Measurements from ENCODE around the gene SFXN5.

Gene SFXN5

DNA sequence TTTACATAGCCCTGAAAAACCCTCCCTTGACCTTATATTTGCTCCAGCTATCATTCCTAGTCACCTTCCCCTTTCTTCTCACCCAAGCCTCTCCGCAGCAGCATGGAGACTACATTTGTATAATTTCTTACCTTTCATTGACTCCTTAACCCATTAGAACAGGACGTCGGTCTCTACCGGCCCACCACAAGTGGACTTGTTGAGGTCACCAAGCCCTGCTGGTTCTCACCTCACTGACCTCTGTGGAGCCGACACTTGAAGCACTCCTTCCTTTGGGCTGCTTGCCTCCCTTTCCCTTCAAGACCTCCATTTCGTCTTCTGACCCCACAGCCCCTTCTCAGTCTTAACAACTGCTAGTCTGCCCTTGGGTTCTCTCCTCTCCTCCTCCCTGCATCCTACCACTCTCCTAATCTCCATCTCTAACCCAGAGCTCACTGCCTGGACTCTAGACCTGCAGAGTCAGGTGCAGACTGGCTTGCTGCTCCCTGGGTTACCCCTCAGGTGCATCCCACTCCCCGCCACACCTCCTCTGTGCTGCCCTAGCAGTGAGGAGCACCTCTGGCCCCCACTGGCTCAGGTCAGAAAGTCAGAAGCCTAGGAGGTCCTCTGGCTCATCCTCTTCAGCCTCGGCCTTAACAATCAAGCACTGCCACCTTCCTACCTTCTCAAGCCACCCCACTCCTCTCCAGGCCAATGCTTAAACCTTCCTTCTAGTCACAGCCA is 5.3 kb upstream of the SFXN5 start:
- CTCF ChIA-PET: no interaction called here
- POLR2A ChIA-PET: no interaction called here
- no peak for TF ChIP-seq TARDBP (IDR thresholded peaks at IDR 0.05)
- TF ChIP-seq SUZ12 (IDR thresholded peaks at IDR 0.05): no peak
- TF ChIP-seq FOXA1 (IDR thresholded peaks at IDR 0.05): no peak
- no peak for TF ChIP-seq LEF1 (IDR thresholded peaks at IDR 0.05; ENCODE audit: borderline replicate concordance)
- no peak for TF ChIP-seq FOXM1 (IDR thresholded peaks at IDR 0.05; ENCODE audit: borderline replicate concordance)
- no peak for TF ChIP-seq SP1 (IDR thresholded peaks at IDR 0.05)
- TF ChIP-seq BHLHE40 (IDR thresholded peaks at IDR 0.05; ENCODE audit: borderline replicate concordance): no peak
- no peak for TF ChIP-seq ZNF384 (IDR thresholded peaks at IDR 0.05)
- no peak for TF ChIP-seq L3MBTL2 (conservative IDR thresholded peaks at IDR 0.05)
- no peak for TF ChIP-seq NFRKB (IDR thresholded peaks at IDR 0.05)
- no peak for TF ChIP-seq CTBP1 (IDR thresholded peaks at IDR 0.05; ENCODE audit: borderline replicate concordance)
- TF ChIP-seq, protein P1, sequence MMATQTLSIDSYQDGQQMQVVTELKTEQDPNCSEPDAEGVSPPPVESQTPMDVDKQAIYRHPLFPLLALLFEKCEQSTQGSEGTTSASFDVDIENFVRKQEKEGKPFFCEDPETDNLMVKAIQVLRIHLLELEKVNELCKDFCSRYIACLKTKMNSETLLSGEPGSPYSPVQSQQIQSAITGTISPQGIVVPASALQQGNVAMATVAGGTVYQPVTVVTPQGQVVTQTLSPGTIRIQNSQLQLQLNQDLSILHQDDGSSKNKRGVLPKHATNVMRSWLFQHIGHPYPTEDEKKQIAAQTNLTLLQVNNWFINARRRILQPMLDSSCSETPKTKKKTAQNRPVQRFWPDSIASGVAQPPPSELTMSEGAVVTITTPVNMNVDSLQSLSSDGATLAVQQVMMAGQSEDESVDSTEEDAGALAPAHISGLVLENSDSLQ (IDR thresholded peaks at IDR 0.05): no peak
- no peak for TF ChIP-seq ELF4 (IDR thresholded peaks at IDR 0.05)
- no peak for TF ChIP-seq HDGF (IDR thresholded peaks at IDR 0.05; ENCODE audit: borderline replicate concordance)
- no peak for DNase-seq (ENCODE audit: extremely low spot score)

DNA sequence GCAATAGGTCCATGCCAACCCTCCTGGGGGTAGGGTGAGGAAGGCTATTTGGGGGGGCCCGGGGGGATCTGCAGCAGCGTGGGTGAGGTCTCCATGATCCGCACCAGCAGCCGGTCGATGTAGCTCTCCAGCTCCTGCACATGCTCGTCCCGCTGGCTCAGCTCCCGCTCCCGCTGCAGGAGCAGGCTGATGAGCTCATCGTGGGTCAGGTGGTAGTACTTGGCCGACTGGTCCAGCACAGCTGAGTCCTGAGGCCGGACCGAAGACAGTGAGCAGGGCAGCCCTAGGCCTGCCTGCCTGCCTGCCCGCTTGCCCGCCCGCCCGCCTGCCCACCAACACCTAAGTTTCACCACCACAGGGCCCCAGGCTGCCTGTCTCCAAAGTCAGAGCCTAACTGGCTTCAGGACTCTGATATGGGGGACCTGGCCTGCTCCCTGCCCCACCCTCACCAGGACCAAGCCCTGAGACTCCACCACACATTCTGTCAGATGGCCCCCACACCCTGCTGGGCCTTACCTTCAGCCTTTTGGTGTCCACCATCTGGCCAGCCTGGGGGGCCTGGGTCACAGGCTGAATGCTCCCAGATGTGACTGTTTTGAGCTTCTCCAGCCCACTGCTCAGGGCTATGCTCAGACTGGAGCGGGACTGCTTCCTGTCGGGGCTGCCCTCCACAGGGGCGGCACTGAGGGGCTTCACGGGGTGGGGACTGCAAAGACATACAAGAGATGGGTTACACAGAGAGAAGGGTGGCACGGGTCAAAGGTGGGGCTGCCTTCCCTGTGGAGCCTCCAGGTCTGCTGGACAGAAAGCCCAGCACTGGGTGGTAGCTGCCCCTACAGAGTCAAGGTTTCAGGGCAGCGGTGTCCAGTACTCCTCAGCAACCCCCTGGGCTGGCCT is 4.2 kb upstream of the SFXN5 start:
- no peak for DNase-seq (ENCODE audit: extremely low spot score)
- ChIA-PET POLR2A (no interaction called here), CTCF (no interaction called here)
- no peak for TF ChIP-seq SP1 (IDR thresholded peaks at IDR 0.05)
- TF ChIP-seq ELF4 (IDR thresholded peaks at IDR 0.05): no peak
- no peak for TF ChIP-seq ARNT (IDR thresholded peaks at IDR 0.05)
- TF ChIP-seq FOXA1 (IDR thresholded peaks at IDR 0.05): no peak
- no peak for TF ChIP-seq BHLHE40 (IDR thresholded peaks at IDR 0.05; ENCODE audit: borderline replicate concordance)
- no peak for TF ChIP-seq SUZ12 (IDR thresholded peaks at IDR 0.05)
- no peak for TF ChIP-seq ZNF384 (IDR thresholded peaks at IDR 0.05)
- TF ChIP-seq TARDBP (IDR thresholded peaks at IDR 0.05): no peak
- TF ChIP-seq, protein P1 (IDR thresholded peaks at IDR 0.05): no peak
- no peak for TF ChIP-seq HDGF (IDR thresholded peaks at IDR 0.05; ENCODE audit: borderline replicate concordance)

DNA sequence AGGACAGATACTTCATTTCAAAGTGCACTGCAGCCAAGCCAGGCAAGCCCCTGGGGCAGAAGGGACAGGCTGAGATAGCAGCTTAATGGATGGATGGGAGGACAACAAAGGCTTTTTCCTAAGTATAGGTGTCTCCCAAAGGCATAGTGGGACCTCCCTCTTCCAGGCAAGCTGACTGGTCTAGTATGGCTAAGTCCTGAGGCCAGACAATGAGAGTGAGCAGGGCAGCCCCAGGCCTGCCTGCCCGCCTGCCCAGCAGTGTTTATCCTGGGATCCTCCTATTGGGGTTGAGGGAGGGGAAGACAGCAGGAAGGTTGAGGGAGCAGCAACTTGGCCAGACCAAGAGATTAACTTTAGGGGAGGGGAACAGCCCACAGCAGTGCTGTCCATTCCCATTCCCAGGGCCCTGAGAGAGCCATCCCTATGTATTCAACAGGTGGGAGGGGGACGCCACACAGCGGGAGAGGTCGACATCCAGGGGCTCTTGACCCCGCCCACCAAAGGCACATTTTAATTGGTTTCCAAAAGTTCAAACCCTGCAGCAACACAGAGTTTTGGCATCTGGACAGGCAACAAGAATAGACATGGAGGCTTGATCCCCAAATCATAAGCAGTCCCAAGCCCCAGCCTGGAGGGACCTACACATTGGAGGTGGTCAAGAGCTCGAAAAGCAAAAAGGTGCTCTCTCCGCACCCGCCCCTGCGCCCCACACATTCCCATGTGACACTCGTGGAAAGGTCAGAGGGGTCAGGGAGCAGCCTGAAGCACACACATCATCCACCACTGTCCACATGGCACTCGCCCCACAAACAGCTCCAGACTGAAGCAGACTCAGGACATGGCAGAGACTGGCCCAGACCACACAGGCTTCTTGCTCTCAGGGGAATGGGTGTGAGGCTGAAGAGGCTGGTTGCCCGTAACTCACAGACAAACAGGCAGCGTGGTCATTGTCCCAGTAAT is 2.9 kb upstream of the SFXN5 start:
- DNase-seq (ENCODE audit: extremely low spot score): no peak
- no peak for TF ChIP-seq L3MBTL2 (conservative IDR thresholded peaks at IDR 0.05)
- no peak for TF ChIP-seq HDGF (IDR thresholded peaks at IDR 0.05; ENCODE audit: borderline replicate concordance)
- TF ChIP-seq, protein P1 (IDR thresholded peaks at IDR 0.05): no peak
- TF ChIP-seq ELF4 (IDR thresholded peaks at IDR 0.05): no peak
- no peak for TF ChIP-seq FOXM1 (IDR thresholded peaks at IDR 0.05; ENCODE audit: borderline replicate concordance)
- no peak for TF ChIP-seq FOXK2 (IDR thresholded peaks at IDR 0.05)
- TF ChIP-seq FOXA1 (IDR thresholded peaks at IDR 0.05): no peak
- no peak for TF ChIP-seq BHLHE40 (IDR thresholded peaks at IDR 0.05; ENCODE audit: borderline replicate concordance)
- no peak for TF ChIP-seq LEF1 (IDR thresholded peaks at IDR 0.05; ENCODE audit: borderline replicate concordance)
- TF ChIP-seq SUZ12 (IDR thresholded peaks at IDR 0.05): no peak
- TF ChIP-seq NFRKB (IDR thresholded peaks at IDR 0.05): no peak
- TF ChIP-seq ZNF384 (IDR thresholded peaks at IDR 0.05): no peak
- TF ChIP-seq ARNT (IDR thresholded peaks at IDR 0.05): no peak
- no peak for TF ChIP-seq SP1 (IDR thresholded peaks at IDR 0.05)
- no peak for TF ChIP-seq CTBP1 (IDR thresholded peaks at IDR 0.05; ENCODE audit: borderline replicate concordance)
- no peak for TF ChIP-seq TARDBP (IDR thresholded peaks at IDR 0.05)
- POLR2A ChIA-PET: no interaction called here
- CTCF ChIA-PET: no interaction called here

DNA sequence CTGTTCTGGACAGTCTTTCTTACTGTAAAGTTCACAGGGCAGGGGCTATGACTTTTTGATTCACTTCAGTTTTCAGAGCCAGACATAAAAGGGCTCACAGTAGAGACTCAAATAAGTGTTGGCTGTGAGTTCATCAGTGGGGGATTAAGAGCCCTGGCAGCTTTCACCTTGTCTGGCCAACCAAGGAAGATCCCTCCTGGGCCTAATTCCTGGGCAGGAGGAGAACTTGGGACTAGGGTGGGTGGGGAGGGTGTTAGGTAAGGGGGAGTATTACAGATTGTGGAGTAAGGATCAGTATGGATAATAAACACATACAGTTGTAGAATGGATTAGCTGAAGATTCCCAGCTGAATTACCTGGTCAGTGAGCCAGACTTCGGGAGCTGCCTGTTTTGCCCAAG is 904 bp upstream of the SFXN5 start:
- DNase-seq (ENCODE audit: extremely low spot score): no peak
- TF ChIP-seq SUZ12 (IDR thresholded peaks at IDR 0.05): no peak
- no peak for TF ChIP-seq TARDBP (IDR thresholded peaks at IDR 0.05)
- TF ChIP-seq HDGF (IDR thresholded peaks at IDR 0.05; ENCODE audit: borderline replicate concordance): no peak
- ChIA-PET CTCF (no interaction called here), POLR2A (interaction anchor here (1.1 kb wide), 1 partner anchor 39 kb away, joined by 4 read pairs; no protein-coding TSS in a partner anchor)

DNA sequence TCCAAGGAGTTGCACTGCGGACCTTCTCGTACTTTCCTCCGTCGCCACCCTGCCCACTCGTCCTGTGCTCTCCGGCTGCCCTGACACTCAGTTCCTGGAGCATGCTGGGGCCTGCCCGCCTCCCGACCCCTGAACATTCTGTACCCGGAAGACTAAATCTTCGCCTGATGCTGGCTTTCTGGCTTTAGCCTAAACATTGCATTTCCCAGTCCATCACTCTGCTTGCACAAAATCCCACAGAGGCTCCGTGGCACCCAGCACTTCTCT is 550 bp upstream of the SFXN5 start:
- DNase-seq (ENCODE audit: extremely low spot score): no peak
- TF ChIP-seq CTBP1 (IDR thresholded peaks at IDR 0.05; ENCODE audit: borderline replicate concordance): no peak
- TF ChIP-seq NFRKB (IDR thresholded peaks at IDR 0.05): no peak
- no peak for TF ChIP-seq LEF1 (IDR thresholded peaks at IDR 0.05; ENCODE audit: borderline replicate concordance)
- no peak for TF ChIP-seq SUZ12 (IDR thresholded peaks at IDR 0.05)
- TF ChIP-seq HDGF (IDR thresholded peaks at IDR 0.05; ENCODE audit: borderline replicate concordance): no peak
- TF ChIP-seq, protein P1 (IDR thresholded peaks at IDR 0.05): no peak
- ChIA-PET CTCF (no interaction called here), POLR2A (interaction anchor here (1.1 to 1.3 kb wide), 4 partner anchors 10 to 72 kb away, joined by 3 to 4 read pairs (median 4); partner anchors contain the start of gene RAB11FIP5)
